ENCODE measurements around the gene ADRB2. TPM values are rescaled to one million over a fixed set of nuclear protein-coding genes. Genes with fewer than 3 reads are reported as not detected.
"Not testable (repeated sequence)": the region's sequence is repeated elsewhere in the genome, so short reads cannot be mapped to it uniquely, and the experiment has no call there.

Gene ADRB2
- total RNA-seq, 1 experiment from 2014 or later, result 0.07 TPM

DNA sequence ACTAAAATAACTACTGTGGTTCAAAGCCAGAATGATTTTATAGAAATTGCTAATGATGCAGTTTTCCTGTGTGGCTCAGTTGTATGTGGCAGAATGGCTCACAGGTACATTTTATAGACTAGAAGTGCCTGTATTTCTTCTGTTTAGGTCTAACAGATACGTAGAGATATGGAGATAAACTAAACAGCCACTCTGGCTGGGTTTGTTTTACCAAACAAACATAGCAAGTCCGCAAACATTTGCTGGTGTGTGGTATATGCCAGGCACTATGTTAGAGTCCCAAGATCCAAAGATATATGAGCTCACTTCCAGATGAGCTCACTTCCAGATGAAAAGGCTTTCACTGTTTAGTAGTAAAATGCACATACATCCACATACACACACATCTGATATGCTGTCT lies 24.4 kb downstream of the ADRB2 start:
- no peak for DNase-seq (ENCODE audit: extremely low read depth, low read depth)

DNA sequence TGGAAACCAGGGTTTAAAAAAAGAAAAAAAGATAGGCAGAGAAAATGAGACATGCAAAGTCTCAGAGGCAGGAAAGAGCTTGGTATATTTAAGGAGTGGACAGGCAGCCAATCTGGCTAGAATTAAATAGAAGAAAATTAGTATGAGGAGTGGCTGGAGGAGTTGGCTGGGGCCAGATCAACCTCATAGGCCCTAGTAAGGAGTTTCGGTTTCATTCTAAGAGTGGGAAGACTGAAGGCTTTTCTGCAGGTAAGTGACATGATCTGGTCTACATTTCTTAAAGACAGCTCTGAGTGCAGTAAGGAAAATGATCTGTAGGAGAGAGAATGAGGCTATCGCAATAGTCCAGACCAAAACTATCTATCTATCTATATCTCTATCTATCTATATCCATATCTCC lies 27.5 kb downstream of the ADRB2 start:
- no peak for DNase-seq (ENCODE audit: extremely low read depth, low read depth)

- no peak for DNase-seq (ENCODE audit: extremely low read depth, low read depth)
Observed at GRCh38 chr5:148855249-148856008, 29.0 kb downstream of the ADRB2 start.

- DNase-seq (ENCODE audit: extremely low read depth, low read depth), result no peak
Observed at GRCh38 chr5:148856009-148856367, 29.6 kb downstream of the ADRB2 start.

- no peak for DNase-seq (ENCODE audit: extremely low read depth, low read depth)
Observed at GRCh38 chr5:148856424-148856823, 30.0 kb downstream of the ADRB2 start.

GRCh38 chr5:148857474-148857873 lies 31.1 kb downstream of the ADRB2 start:
- no peak for DNase-seq (ENCODE audit: extremely low read depth, low read depth)

DNA sequence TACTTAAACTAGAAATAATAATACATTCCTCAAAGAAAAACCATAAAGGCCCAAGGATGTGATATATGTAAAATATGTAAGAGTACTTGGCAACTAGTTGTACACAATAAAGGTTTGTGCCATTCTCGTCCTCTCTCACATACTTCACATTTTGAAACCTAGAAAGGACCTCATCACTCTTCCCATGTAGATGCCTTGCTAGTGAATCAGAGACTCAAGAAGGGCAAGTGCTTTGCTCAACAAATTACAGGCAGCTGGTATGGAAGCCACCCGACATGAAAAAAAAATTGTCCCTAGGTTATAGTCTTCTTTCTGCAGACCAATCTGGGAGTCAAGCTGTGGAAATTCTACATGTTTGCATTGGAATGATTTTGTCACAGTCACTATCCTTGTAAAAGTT lies 31.7 kb downstream of the ADRB2 start:
- no peak for DNase-seq (ENCODE audit: extremely low read depth, low read depth)

GRCh38 chr5:148858547-148858946 lies 32.1 kb downstream of the ADRB2 start:
- DNase-seq (ENCODE audit: extremely low read depth, low read depth), result no peak

- no peak for DNase-seq (ENCODE audit: extremely low read depth, low read depth)
Observed at GRCh38 chr5:148859703-148860102, 33.3 kb downstream of the ADRB2 start.

DNA sequence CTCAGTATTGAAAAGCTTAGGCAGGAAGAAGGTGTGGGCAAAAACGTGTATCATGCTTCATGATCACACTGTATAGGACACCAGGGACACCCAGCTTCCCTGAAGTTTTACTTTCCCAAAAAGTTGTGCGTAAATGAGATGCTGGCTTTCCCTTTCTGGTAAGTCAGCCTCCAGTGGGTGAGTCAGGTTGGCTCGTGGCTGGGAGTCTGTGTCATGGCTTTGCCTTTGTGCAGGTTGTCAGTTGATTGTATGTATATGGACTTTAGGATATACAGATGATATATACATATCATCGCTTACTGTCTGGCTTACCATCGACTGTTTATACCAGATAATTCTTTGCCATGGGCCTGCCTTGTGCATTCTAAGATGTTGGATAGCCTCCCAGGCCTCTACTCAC lies 34.2 kb downstream of the ADRB2 start:
- no peak for DNase-seq (ENCODE audit: extremely low read depth, low read depth)

DNA sequence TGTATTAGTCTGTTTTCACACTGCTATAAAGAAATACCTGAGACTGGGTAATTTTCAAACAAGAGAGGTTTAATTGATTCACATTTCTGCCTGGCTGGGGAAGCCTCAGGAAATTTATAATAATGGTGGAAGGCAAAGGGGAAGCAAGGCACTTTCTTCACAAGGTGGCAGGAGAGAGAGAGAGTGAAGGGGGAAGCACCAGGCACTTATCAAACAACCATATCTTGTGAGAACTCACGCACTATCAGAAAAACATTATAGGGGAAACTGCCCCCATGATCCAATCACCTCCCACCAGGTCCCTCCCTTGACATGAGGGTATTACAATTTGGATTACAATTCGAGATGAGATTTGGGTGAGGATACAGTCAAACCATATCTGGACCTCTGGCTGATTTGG lies 34.7 kb downstream of the ADRB2 start:
- no peak for DNase-seq (ENCODE audit: extremely low read depth, low read depth)

GRCh38 chr5:148861696-148862095 lies 35.3 kb downstream of the ADRB2 start:
- DNase-seq (ENCODE audit: extremely low read depth, low read depth), result no peak

- DNase-seq (ENCODE audit: extremely low read depth, low read depth), result no peak
Observed at GRCh38 chr5:148864113-148864841, 37.9 kb downstream of the ADRB2 start.

DNA sequence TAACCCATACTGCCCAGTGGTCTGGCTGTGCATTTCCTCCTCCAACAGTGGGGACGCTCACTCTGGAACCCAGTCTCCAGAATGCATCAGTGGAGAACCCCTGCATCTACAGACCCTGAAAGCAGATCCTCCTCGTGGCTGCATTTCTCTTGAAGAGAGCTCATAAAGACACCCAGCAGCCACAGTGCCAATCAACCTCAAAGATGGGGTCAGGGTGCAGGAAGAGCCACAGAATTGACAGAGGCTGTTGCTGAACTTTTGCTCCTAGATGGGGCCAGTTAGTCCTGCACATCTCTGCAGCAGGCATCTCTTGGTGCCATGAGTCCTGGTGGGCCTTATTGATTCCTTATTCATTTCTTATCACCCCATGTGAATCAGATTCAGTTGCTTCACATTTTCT lies 39.6 kb downstream of the ADRB2 start:
- DNase-seq (ENCODE audit: extremely low read depth, low read depth), result no peak

DNA sequence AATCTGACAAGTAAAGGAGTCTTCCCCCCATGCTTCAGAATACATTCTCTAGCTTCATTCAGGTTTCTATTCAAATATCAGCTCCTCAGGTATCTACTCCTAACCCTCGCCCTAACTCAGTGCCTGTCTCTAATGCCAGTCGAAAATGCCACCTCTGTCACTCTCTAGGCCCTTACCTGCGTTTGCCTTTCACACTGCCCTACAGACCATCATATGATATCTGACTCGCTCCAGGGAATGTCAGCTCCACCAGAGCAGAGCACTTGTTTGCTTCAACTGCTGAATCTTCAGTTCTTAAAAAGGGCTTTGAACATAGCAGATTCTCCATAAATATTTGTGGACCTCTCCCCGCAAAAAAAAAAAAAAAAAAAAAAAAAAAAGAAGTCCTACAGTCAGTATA lies 46.7 kb downstream of the ADRB2 start:
- DNase-seq (ENCODE audit: extremely low read depth, low read depth), result no peak

DNA sequence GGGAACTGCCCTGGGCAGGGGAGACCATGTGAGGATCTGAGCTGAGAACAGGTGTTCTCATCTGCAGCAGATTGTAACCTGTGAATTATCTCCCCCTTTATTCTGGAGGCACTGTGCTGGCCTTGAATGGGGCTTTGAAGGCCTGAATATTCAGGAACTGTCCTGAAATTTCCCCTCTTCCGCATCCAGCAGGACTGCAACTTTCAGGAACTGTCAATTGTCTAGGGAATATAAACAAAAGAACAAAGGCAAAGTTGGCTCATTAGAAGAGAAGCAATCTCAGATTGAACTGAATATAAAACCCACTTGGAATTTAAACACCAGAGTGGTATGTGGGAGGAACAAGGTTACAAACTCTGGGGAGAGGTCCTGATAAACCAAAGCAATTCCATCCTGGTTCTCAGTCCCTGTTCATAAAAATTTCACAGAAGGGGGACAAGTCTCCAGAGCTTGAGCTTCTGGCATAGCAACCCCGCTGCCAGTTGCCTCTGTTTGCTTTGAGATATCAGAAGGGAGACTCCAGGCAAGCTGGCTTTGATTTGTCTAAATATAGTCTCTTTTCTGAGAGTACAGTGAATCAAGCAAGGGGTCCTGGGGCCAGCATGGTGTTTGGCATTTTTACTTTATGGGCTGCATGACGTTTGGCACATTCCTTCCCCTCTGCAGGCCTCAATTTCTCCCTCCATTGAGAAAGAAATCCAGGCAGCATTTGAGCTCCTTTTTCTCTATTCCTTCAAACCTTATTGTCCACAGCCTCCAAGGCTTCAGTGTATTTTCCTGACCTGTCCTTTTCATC lies 47.5 kb downstream of the ADRB2 start:
- no peak for DNase-seq (ENCODE audit: extremely low read depth, low read depth)

- no peak for DNase-seq (ENCODE audit: extremely low read depth, low read depth)
Observed at GRCh38 chr5:148875205-148875875, 48.9 kb downstream of the ADRB2 start.

- not testable (repeated sequence) for DNase-seq (ENCODE audit: extremely low read depth, low read depth)
Observed at GRCh38 chr5:148877436-148877835, 51.0 kb downstream of the ADRB2 start.
